ENCODE measurements around the gene ZFAND4.

DNA sequence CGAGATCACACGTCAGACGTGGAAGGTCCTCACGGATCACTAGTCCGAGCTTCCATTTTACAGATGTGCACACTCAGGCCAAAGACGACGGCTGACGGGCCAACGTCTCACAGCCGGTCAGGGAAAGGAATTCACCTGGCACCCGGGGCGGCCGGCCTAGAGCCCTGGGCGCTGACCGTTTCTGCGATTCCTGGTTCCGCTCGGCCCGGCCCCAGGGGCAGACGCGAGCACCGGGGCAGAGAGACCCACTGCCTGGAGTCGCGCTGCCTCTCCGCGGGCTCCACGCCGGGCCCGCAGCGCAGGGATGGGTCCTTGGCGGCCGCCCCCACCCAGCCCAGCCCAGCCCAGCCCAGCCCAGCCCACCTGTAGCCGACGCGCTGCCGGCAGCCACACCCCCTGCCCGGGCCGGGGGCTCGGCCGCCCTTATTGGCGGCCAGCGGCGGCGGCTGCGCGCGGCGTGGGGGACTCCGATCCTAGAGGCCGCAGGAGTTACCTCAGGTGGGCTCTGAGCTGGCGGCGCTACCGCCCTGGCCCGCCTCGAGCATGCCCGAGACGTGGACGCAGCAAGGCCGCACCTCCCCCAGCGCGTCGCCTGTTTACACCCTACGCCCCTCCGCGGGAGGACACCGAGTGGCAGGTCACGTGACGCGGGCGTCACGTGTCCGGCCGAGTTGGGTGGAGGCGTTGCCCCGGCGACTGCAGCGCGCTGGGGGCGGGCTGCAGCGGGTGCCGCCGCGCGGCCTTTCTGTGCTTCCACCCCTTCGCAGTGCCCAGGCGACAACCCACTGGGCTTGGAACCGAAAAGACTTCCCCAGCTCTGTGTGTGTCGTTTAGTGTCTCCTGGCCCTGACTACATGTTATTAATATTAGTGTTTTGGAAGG, 78.1 kb downstream of the ZFAND4 start:
- TF ChIP-seq POLR2A (IDR thresholded peaks at IDR 0.05): peak; percentile 10
- TF ChIP-seq CTCF (IDR thresholded peaks at IDR 0.05): peak in 1 of 3 experiments; percentile 25

Data from testis (tissue), 2 donors.